ENCODE data around the gene MEGF6.

MEGF6 gene

DNA sequence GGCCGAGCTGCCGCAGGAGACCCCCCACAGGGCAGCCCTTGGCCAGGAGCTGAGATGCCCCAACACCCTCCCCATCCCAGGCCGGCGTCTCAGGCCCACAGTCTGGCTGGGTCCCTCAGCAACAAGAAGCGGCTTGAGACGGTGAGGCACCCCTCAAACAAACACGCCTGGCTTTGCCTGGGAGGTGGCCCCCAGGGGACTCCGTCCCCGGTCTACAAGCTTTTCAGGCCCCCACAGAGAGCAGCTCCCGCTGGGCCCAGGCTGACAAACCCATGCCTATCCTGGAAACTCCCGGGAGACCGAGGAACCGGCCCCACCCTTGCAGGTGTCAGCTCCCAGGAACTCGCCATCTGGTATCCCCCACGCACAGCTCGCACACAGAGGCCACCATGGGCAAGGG lies 89.9 kb downstream of the MEGF6 start:
- no peak for DNase-seq (ENCODE audit: extremely low spot score)
- ChIA-PET CTCF (no interaction called here), POLR2A (no interaction called here)
- TF ChIP-seq, protein P1, sequence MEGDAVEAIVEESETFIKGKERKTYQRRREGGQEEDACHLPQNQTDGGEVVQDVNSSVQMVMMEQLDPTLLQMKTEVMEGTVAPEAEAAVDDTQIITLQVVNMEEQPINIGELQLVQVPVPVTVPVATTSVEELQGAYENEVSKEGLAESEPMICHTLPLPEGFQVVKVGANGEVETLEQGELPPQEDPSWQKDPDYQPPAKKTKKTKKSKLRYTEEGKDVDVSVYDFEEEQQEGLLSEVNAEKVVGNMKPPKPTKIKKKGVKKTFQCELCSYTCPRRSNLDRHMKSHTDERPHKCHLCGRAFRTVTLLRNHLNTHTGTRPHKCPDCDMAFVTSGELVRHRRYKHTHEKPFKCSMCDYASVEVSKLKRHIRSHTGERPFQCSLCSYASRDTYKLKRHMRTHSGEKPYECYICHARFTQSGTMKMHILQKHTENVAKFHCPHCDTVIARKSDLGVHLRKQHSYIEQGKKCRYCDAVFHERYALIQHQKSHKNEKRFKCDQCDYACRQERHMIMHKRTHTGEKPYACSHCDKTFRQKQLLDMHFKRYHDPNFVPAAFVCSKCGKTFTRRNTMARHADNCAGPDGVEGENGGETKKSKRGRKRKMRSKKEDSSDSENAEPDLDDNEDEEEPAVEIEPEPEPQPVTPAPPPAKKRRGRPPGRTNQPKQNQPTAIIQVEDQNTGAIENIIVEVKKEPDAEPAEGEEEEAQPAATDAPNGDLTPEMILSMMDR (IDR thresholded peaks at IDR 0.05; ENCODE audit: control extremely low read depth, extremely low read depth, low read depth, missing control alignments), result no peak

DNA sequence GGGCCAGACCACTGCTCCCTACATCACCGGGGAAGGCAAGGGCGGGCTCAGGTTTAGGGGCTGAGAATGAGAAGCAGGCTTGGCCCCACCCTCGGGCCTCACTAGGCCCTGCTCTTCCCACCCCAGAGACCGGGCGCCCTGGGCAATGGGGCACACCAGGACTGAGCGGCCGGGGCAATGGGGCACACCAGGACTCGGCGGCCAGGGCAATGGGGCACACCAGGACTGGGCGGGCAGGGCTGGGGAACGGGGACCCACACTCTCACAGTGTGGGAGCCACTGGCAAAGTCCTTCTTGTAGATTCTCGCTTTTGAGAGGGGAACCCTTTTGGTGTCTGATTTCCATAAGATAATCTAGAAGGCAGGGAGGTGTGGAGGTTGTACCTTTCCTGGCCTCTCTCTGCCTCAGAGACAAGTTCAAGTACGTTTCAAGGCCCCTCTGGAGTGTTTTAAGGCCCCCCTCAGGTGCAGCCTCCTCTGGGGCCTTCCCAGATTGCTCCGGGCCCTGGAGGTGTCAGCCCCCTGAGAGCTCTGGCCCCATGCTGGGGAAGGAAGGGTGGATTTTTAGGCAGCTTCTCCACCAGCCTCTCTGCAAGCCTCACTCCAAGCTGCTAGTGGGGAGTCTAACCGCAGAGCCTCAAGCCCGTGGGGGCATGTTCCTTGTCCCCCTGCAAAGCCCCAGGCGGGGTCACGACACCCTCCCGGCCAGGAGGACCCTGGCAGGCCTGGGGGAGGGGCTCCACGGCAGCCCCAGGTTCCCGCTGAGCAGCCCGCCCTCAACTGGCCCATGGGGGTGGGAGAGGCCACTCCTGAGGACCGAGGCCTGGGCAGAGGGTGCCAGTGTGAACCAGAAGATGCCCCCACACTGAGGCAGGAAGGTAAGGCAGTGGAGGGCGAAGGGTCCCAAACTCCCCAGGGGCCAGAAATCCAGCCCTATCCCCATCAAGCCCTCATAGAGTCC lies 90.6 kb downstream of the MEGF6 start:
- DNase-seq (ENCODE audit: extremely low spot score), result no peak
- POLR2A ChIA-PET, result no interaction called here
- TF ChIP-seq, protein P1 (IDR thresholded peaks at IDR 0.05; ENCODE audit: control extremely low read depth, extremely low read depth, low read depth, missing control alignments), result no peak
- CTCF ChIA-PET, result no interaction called here

DNA sequence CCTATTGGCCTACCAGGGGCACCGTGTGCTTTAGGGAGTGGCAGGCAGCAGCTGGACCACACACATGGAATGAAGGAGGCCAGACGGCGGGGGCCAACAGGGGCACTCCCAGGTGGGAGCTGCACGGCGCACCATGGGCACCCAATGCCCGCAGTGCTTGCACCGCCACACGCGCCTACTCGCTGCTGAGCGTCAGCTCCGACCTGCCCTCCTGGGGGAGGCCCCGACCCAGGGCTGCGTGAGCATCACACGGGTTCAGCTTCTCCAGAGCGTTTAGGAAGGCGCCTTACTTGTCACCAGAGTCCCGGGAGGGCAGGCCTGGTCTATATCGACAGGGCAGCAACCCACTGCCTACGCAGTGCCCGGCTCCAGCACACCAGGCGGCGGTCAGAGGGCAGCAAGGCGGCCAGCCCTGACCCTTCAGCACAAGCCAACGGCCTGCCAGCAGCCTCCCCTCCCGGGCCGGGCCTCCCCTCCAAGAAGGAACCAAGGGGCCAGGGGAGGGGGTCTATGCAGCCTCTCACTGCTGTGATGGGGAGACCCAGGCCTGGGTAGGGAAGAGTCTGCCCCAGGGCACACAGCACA lies 91.9 kb downstream of the MEGF6 start:
- ChIA-PET CTCF (interaction anchor here (1.3 kb wide), 1 partner anchor 29 kb away, joined by 3 read pairs; no protein-coding TSS in a partner anchor), POLR2A (no interaction called here)
- DNase-seq (ENCODE audit: extremely low spot score), result no peak
- TF ChIP-seq, protein P1 (IDR thresholded peaks at IDR 0.05; ENCODE audit: control extremely low read depth, extremely low read depth, low read depth, missing control alignments), result no peak

DNA sequence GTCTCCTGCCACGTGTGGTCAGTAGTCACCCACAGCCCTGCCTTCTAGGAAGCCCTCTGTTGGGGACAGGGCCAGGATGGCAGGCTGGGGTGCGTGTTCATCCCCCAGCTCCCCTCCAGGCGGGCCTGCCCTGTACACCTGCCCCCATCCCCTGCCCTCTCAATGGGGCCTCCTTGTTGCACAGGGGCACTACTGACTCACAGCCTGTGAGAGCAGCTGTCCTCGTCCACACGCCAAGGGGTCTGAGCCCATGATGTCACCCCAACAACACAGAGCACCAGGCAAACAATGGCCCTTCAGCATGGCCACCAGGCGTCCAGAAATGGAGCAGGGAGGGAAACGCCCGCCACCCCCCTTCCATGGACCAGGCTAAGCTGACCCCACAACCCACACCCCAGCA lies 92.6 kb downstream of the MEGF6 start:
- POLR2A ChIA-PET, result no interaction called here
- TF ChIP-seq, protein P1 (IDR thresholded peaks at IDR 0.05; ENCODE audit: control extremely low read depth, extremely low read depth, low read depth, missing control alignments), result no peak
- no peak for DNase-seq (ENCODE audit: extremely low spot score)
- CTCF ChIA-PET, result interaction anchor here (0.9 to 1.3 kb wide), 3 partner anchors 21 to 101 kb away, joined by 3 read pairs; no protein-coding TSS in a partner anchor

DNA sequence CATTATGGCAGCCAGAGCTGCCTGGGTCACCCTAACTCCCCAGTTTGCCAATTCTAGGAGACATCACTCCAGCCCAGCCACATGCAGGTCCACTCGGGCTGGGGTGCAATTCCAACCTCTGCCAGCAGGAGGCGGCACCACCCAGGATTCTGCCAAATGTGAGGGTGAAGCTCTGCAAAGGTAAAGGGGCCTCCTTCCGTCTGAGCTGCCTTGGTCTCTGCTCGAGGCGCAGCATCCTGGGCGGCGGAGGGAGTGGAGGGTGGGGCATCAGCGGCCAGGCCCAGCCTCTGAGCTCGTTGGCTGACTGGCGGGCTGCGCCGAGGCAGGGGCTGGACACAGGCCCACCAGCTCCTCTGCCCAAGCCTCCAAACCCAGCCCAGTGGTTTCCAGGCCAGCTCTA lies 93.1 kb downstream of the MEGF6 start:
- POLR2A ChIA-PET, result no interaction called here
- CTCF ChIA-PET, result interaction anchor here (0.9 to 1.3 kb wide), 3 partner anchors 21 to 102 kb away, joined by 3 read pairs; no protein-coding TSS in a partner anchor
- DNase-seq (ENCODE audit: extremely low spot score), result no peak
- TF ChIP-seq, protein P1 (IDR thresholded peaks at IDR 0.05; ENCODE audit: control extremely low read depth, extremely low read depth, low read depth, missing control alignments), result peak; percentile 37

DNA sequence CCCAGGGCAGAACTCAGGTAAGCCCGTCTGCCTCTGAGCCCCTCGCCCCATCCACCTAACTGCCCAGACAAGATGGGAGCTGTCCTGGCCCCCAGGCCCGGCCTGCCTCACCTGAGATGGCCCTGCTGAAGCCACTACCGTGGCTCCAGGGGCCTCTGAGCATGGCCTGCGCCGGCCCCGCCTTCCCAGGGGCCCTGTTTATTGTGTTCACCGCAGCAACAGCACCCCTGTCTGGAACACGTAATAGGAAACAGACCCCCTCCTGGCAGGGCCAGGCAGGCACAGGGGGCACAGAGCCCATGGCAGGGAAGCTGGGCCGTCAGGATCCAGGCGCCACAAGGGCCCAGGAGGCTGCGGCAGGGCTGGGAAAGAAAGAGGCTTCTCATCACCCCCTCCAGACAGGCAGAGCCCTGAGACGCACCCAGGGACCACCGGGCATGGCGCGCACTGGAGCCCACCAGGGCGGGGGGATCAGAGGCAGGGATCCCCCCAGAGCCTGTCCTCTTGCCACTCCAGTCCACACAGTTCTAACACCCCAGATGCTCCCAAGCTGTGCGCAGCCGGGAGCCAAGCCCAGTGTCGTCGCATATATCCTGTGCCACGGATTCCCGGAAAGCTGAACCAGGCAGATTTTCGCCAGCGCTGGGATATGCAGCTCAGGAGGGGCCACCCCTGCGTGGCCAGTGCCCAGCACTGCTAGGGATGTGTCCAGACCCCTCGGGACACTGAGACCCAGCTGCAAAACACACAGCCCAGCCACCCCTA lies 94.2 kb downstream of the MEGF6 start:
- TF ChIP-seq, protein P1 (IDR thresholded peaks at IDR 0.05; ENCODE audit: control extremely low read depth, extremely low read depth, low read depth, missing control alignments), result no peak
- CTCF ChIA-PET, result no interaction called here
- no peak for DNase-seq (ENCODE audit: extremely low spot score)
- POLR2A ChIA-PET, result no interaction called here
